ENCODE results near the gene OR4D9. TPM values are rescaled to one million over a fixed set of nuclear protein-coding genes. Genes with fewer than 3 reads are reported as not detected.

The OR4D9 gene
- total and polyA plus RNA-seq, 2 experiments from 2014 or later, result not detected

DNA sequence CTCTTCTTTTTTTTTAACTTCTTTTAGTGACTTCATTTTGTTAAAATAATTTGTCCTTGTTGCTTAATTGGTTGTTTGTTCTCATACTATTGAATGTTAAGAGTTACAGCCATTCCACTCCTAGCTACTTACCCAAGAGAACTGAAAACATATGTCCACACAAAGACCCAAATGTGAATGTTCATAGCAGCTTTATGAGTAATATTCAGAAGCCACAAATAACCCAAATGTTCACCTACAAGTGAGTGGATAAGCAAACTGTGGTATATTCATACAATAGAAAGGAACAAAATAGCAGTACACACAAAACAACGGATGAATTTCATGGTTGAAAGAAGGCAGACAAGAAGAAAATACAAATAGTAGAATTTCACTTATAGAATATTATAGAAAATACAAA, 9.4 kb upstream of the OR4D9 start:
- H4K20me1 ChIP-seq (replicated peaks; ENCODE audit: insufficient read depth), result no peaks in the 10 kb centered on the region
- Mint-ChIP-seq H3K4me1 (no peaks in the 10 kb centered on the region), H3K27me3 (ENCODE audit: insufficient read depth, low read depth, poor library complexity) (no peaks in the 10 kb centered on the region), H3K36me3 (ENCODE audit: low read depth) (no peaks in the 10 kb centered on the region), H3K4me3 (no peak overlapping the region), H3K27ac (no peak overlapping the region), H3K9me3 (no peaks in the 10 kb centered on the region)
- H3K27ac ChIP-seq (ENCODE audit: low read depth), result no peak overlapping the region
- H3K4me1 ChIP-seq (ENCODE audit: insufficient read depth), result no peaks in the 10 kb centered on the region
- H3K9me2 ChIP-seq (ENCODE audit: insufficient read depth), result no peaks in the 10 kb centered on the region
- no peak for TF ChIP-seq JUNB (IDR thresholded peaks at IDR 0.05; ENCODE audit: unreplicated experiment)
- no peak for TF ChIP-seq EZH2 (IDR thresholded peaks at IDR 0.05; ENCODE audit: low read depth, unreplicated experiment)
- no peak for TF ChIP-seq STAT1 (IDR thresholded peaks at IDR 0.05; ENCODE audit: unreplicated experiment)
- no peak for TF ChIP-seq POLR2AphosphoS5 (IDR thresholded peaks at IDR 0.05; ENCODE audit: low read depth)
- TF ChIP-seq, protein P1, sequence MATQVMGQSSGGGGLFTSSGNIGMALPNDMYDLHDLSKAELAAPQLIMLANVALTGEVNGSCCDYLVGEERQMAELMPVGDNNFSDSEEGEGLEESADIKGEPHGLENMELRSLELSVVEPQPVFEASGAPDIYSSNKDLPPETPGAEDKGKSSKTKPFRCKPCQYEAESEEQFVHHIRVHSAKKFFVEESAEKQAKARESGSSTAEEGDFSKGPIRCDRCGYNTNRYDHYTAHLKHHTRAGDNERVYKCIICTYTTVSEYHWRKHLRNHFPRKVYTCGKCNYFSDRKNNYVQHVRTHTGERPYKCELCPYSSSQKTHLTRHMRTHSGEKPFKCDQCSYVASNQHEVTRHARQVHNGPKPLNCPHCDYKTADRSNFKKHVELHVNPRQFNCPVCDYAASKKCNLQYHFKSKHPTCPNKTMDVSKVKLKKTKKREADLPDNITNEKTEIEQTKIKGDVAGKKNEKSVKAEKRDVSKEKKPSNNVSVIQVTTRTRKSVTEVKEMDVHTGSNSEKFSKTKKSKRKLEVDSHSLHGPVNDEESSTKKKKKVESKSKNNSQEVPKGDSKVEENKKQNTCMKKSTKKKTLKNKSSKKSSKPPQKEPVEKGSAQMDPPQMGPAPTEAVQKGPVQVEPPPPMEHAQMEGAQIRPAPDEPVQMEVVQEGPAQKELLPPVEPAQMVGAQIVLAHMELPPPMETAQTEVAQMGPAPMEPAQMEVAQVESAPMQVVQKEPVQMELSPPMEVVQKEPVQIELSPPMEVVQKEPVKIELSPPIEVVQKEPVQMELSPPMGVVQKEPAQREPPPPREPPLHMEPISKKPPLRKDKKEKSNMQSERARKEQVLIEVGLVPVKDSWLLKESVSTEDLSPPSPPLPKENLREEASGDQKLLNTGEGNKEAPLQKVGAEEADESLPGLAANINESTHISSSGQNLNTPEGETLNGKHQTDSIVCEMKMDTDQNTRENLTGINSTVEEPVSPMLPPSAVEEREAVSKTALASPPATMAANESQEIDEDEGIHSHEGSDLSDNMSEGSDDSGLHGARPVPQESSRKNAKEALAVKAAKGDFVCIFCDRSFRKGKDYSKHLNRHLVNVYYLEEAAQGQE (IDR thresholded peaks at IDR 0.05; ENCODE audit: unreplicated experiment), result no peak
- TF ChIP-seq, protein P2, sequence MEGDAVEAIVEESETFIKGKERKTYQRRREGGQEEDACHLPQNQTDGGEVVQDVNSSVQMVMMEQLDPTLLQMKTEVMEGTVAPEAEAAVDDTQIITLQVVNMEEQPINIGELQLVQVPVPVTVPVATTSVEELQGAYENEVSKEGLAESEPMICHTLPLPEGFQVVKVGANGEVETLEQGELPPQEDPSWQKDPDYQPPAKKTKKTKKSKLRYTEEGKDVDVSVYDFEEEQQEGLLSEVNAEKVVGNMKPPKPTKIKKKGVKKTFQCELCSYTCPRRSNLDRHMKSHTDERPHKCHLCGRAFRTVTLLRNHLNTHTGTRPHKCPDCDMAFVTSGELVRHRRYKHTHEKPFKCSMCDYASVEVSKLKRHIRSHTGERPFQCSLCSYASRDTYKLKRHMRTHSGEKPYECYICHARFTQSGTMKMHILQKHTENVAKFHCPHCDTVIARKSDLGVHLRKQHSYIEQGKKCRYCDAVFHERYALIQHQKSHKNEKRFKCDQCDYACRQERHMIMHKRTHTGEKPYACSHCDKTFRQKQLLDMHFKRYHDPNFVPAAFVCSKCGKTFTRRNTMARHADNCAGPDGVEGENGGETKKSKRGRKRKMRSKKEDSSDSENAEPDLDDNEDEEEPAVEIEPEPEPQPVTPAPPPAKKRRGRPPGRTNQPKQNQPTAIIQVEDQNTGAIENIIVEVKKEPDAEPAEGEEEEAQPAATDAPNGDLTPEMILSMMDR (conservative IDR thresholded peaks at IDR 0.05; ENCODE audit: low read depth in 2 of 2), result no peak
- TF ChIP-seq ZNF331 (CRISPR knock-in tag; IDR thresholded peaks at IDR 0.05; ENCODE audit: low read depth), result no peak
- TF ChIP-seq ZNF114 (CRISPR knock-in tag; IDR thresholded peaks at IDR 0.05), result no peak
- no peak for TF ChIP-seq NANOG (IDR thresholded peaks at IDR 0.05; ENCODE audit: borderline replicate concordance)
- TF ChIP-seq, protein P3, sequence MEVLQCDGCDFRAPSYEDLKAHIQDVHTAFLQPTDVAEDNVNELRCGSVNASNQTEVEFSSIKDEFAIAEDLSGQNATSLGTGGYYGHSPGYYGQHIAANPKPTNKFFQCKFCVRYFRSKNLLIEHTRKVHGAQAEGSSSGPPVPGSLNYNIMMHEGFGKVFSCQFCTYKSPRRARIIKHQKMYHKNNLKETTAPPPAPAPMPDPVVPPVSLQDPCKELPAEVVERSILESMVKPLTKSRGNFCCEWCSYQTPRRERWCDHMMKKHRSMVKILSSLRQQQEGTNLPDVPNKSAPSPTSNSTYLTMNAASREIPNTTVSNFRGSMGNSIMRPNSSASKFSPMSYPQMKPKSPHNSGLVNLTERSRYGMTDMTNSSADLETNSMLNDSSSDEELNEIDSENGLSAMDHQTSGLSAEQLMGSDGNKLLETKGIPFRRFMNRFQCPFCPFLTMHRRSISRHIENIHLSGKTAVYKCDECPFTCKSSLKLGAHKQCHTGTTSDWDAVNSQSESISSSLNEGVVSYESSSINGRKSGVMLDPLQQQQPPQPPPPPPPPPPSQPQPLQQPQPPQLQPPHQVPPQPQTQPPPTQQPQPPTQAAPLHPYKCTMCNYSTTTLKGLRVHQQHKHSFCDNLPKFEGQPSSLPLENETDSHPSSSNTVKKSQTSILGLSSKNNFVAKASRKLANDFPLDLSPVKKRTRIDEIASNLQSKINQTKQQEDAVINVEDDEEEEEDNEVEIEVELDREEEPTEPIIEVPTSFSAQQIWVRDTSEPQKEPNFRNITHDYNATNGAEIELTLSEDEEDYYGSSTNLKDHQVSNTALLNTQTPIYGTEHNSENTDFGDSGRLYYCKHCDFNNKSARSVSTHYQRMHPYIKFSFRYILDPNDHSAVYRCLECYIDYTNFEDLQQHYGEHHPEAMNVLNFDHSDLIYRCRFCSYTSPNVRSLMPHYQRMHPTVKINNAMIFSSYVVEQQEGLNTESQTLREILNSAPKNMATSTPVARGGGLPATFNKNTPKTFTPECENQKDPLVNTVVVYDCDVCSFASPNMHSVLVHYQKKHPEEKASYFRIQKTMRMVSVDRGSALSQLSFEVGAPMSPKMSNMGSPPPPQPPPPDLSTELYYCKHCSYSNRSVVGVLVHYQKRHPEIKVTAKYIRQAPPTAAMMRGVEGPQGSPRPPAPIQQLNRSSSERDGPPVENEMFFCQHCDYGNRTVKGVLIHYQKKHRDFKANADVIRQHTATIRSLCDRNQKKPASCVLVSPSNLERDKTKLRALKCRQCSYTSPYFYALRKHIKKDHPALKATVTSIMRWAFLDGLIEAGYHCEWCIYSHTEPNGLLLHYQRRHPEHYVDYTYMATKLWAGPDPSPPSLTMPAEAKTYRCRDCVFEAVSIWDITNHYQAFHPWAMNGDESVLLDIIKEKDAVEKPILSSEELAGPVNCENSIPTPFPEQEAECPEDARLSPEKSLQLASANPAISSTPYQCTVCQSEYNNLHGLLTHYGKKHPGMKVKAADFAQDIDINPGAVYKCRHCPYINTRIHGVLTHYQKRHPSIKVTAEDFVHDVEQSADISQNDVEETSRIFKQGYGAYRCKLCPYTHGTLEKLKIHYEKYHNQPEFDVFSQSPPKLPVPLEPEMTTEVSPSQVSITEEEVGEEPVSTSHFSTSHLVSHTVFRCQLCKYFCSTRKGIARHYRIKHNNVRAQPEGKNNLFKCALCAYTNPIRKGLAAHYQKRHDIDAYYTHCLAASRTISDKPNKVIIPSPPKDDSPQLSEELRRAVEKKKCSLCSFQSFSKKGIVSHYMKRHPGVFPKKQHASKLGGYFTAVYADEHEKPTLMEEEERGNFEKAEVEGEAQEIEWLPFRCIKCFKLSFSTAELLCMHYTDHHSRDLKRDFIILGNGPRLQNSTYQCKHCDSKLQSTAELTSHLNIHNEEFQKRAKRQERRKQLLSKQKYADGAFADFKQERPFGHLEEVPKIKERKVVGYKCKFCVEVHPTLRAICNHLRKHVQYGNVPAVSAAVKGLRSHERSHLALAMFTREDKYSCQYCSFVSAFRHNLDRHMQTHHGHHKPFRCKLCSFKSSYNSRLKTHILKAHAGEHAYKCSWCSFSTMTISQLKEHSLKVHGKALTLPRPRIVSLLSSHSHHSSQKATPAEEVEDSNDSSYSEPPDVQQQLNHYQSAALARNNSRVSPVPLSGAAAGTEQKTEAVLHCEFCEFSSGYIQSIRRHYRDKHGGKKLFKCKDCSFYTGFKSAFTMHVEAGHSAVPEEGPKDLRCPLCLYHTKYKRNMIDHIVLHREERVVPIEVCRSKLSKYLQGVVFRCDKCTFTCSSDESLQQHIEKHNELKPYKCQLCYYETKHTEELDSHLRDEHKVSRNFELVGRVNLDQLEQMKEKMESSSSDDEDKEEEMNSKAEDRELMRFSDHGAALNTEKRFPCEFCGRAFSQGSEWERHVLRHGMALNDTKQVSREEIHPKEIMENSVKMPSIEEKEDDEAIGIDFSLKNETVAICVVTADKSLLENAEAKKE (CRISPR knock-in tag; IDR thresholded peaks at IDR 0.05), result no peak
- TF ChIP-seq CREB1 (CRISPR knock-in tag; IDR thresholded peaks at IDR 0.05; ENCODE audit: low read depth), result no peak
- no peak overlapping the region for H3K4me2 ChIP-seq
- H2AFZ ChIP-seq, result no peak overlapping the region
- H3K36me3 ChIP-seq (ENCODE audit: insufficient read depth), result no peaks in the 10 kb centered on the region
- H3K79me2 ChIP-seq (replicated peaks; ENCODE audit: insufficient read depth), result no peaks in the 10 kb centered on the region
- ATAC-seq (no peak), DNase-seq (ENCODE audit: low spot score) (no peak)
- no peaks in the 10 kb centered on the region for H3F3A ChIP-seq (replicated peaks; ENCODE audit: low read depth)
- no peak overlapping the region for H3K4me3 ChIP-seq
- H3K27me3 ChIP-seq (ENCODE audit: insufficient read depth), result no peaks in the 10 kb centered on the region

Measured in GM23338 (cell line).